C4-2B (cell line): Measurements from ENCODE around the gene GTF3C5.

Source experiments
- CTCF ChIP-seq: fragments of 450-650 bp; conservative IDR thresholded peaks from 2 replicates; pipeline ENCODE4 v1.5.1; 2017; ENCODE audit warnings: mild to moderate bottlenecking
- ZFX ChIP-seq: fragments of 450-650 bp; IDR thresholded peaks from 2 replicates; pipeline ENCODE4 v1.6.1; 2017

DNA sequence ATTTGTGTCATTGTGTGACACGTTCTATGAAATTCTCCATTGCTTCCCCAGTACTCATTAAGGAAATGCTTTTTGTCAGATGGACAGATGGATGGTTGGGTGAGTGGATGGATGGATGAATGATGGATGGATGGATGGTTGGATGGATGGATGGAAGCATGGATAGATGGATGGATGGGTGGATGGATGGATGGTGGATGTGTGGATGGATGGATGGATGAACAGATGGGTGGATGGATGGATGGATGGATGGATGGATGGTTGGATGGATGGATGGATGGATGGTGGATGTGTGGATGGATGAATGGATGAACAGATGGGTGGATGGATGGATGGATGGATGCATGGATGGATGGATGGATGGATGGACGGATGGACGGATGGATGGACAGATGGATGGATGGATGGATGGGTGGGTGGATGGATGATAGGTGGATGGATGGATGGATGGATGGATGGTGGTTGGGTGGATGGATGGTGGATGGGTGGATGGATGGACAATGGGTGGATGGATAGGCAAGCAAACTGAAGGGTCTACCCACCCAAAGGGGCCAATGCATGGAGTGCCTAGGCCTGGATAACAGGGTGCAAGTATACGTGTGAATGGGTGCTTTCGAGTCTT is 24.0 kb upstream of the GTF3C5 start:
- TF ChIP-seq CTCF (no peak), ZFX (no peak)
